NCI-H1417 treated with DMSO at 0.1 percent for 48 hours (cell line): ENCODE results near the gene FAAP20.

Source experiments
- DNase-seq: peaks from one replicate; lab custom pipeline; 2025; lab: John Stamatoyannopoulos, UW

The FAAP20 gene

DNA sequence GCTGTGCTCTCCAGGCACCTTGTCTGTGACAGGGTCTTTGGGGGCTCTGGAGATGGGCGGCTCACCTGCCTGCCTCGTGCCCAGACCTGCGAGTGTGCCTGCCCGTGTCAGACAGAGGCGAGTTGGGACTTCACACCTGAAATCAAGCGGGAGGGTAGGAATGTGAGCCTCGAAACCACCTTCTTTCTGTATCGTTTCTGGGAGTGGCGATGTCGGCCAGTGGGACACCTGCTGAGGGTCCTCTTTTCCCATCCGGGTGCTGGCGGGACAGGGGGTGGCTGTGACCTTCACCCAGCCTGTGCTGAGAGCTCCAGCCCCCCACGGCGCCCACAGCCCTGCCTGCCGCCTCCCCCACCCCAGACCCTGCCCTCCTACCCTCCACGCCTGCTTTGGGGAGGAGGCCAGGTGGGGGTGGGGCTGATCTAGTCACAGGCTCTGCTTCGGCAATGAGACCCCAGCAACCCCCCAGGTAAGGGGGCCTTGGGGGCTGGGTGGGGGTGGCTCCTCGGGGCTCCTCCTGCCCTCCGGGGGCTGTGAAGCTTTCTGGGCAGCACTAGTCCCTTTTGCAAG lies 15.6 kb upstream of the FAAP20 start:
- DNase-seq: no peak

- no peak for DNase-seq
Observed at GRCh38 chr1:2209400-2210083, 15.0 kb upstream of the FAAP20 start.

DNA sequence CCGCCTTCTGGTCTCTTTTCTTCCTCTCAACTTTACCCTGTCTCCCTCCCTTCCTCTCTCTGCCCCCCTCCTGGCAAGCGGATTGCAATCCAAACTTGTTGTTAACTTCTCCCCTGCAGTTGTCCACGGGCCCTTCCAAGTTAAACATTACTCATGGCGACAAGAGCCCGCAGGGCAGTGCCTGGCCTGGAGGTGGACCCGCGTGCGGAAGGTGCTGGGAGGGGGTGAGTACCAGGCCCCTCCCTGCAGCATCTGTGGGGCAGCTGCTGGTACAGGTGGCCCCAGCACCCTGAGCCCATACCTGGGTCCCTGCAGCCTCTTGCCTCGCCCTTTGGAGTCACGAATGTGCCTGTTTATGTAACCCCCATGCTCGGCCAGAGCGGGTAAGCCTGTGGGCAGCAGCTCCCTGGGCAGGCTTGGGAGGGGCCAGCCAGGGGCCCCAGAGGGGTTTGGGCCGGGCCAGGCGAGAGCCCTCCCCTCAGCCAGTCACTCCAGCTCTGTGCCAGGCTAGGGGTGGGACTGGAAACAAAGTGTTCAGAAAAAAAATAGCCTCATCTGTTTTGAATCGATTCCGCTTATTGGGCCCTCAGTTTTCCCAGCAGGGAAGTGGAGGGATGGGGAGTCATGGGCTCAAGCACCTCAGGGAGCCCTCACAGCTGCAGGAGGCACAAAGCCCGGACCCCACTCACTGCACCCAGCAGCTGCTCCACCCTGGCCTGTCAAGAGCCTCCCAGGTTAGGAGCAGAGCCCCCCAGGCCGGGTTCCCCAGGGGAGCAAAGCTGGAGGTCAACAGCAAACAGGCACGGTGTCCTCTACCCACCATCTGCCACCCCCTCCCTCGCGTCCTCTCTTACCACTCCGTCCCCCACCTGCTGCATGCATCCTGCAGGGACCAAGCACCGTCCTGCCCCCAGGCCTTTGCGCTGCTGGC lies 14.0 kb upstream of the FAAP20 start:
- no peak for DNase-seq

- DNase-seq: no peak
Observed at GRCh38 chr1:2206813-2207487, 12.4 kb upstream of the FAAP20 start.

DNA sequence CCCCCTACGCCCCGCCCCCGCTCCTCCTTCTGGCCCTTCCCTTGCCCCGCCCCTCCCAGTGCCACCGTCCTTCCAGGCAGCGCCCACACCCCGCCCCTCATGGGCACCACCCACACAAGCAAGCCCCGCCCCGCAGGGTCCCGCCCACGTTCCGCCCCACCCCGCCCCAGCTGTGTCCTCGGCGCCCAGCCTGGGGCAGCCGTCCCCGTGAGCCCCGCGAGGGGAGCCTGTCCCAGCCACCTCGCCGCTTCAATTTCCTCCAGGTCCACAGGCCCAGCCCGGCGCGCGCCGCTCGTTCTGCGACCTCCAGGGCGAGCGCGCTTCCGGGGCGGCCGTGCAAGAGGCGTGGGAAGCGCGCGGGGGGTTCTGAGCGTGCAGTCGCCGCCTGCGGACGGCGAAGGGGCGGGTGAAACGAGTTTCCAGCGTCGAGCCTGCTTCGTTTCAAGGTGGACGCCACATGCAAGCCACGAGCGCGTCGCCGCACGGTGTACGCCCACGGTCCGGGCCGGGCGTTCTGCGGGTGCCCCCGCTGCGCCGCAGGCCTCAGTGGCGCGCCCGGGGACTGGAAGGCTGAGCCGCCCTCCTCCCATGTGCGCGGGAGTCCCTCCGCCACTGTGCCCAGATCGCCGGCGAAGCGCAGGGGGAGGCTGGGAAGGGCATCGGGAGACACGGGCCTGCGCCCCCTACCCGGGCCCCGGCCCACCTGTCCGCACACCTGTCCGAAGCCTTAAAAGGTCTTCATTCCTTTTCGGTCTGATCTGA lies 10.8 kb upstream of the FAAP20 start:
- DNase-seq: peak; percentile 31

- DNase-seq: no peak
Observed at GRCh38 chr1:2204415-2205190, 10.0 kb upstream of the FAAP20 start.

DNA sequence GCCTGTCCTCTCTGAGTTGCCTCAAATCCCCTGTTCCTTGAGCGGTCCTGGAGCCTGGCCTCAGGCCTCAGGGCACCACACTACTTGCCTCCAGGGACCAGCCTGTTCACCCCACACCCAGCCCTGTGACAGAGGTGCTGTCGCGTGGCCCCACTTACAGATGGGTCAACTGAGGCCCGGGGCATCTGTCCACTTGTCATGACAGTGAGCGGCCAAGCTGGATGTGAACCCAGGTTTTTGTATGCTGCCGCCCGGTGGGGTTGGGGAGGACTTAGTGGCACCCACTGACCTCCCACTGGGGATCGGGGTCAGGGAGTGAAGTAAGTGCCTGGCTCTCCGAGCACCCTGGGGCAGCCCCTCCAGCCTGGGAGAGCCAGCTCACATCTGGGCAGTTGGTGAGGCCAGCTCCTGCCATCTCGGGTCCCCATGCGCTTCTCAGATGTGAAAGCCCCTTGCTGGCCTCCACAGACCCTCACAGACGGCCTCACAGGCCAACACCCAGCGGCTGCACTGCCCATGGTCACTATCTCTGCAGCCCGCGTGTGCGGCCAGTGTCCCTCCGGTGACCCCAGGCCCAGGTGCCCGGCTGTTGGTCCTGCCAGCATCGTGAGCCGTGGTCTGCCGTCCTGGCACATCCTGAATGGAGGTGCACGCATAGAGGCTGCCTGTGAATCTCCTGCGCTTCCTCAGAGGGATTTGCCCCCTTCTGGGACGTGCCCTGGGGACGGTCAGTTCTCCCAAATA lies 9.3 kb upstream of the FAAP20 start:
- DNase-seq: no peak

- DNase-seq: no peak
Observed at GRCh38 chr1:2202843-2203601, 8.4 kb upstream of the FAAP20 start.

- DNase-seq: no peak
Observed at GRCh38 chr1:2202008-2202575, 7.5 kb upstream of the FAAP20 start.

- DNase-seq: no peak
Observed at GRCh38 chr1:2201062-2201461, 6.5 kb upstream of the FAAP20 start.

DNA sequence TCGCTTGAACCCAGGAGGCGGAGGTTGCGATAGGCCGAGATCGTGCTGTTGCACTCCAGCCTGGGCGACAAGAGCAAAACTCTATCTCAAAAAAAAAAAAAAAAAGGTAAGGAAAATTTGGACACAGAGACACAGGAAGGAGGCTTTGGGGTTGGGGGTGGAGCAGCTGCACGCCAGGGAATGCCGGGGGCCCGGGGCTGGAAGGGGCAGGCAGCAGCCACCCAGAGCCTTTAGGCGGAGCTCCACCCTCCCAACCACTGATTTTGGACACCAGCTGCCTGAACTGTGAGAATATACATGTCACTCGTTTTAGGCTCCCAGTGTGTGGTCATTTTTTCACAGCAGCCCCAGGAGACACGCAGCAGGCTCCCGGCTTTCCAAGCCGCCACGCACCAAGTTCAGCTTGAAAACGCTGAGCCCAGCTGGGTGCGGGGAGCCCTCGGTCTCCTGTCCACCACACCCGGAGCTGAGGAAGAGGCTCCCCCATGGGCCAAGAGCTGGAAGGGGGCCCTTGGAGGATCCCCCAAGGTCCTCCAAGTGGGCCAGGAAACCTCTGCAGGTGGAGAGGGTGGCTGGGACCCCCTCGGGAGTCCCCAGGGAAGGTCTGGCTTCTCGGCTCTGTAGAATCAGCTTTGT lies 5.9 kb upstream of the FAAP20 start:
- DNase-seq: no peak

DNA sequence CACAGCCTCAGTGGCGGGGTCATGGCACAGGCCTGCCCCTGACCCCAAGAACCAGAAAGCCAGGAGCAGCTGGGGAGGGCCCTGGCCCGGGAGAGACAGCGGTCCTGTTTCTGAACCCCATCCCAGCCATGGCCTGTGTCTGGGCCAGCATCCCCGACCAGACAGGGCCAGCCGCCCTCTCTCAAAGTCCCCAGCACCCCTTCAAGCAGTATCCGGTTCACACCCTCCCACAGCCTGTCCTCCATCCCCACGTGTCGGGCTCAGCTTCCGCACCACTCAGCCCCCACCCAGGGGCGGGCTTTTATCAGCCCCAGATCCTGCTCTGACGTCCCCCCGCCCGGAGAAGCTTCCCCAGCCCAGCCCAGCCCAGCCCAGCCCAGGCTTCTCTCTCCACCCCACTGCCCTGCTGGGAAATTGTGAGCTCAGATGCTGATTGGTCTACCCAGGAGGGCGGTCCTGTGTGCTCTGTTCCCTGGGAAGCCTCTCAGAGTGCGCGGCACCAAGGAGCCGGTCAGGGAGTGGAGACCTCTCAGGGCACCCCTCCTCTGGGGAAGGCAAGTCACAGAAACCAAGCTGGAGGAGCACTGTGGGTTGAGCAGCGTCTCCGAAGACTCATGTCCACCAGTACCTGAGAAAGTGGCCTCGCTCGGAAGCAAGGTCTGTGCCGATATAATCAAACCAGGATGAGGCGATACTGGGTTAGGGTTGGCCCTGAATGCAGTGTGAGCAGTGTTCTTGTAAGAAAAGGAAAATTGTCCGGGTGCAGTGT lies 4.7 kb upstream of the FAAP20 start:
- DNase-seq: no peak

DNA sequence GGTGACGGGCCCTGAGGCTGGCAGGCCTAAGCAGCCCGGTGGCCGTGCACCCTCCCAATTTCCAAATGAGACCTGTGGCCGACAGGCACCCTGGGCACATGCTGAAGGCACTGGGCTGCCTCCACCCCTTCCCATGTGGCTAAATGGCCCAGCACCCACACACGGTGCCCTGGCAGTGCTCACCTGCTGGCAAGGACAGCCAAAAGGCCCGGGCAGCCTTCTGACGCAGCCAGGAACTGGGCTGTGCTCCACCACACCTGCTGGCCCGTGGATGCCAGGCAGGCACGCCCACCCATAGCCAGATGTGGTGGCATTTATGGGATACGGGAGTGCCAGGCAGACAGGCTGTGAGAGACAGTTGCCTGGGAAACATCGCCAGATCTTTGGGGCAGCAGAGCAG lies 4.0 kb upstream of the FAAP20 start:
- DNase-seq: no peak

DNA sequence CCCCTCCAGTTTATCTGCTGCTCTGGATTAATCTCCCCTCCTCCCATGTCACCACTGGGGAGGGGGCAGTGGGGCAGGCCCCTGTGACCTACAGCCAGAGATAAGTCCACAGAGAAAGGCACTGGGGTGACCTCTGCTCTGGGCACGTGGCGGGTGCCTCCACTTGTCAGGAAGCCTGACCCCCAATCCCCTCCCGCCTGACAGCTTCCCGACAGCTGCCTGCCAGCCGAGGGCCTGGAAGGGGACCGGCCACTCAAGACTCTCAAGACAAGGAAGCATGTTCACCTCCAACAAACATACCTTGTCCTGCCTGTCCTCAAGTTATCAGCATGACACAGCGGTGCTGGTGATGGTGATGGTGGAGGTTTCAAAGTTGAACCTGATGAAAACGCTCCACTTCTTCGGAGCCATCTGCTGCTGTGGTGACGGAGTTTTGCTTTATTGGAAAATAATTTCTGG lies 3.2 kb upstream of the FAAP20 start:
- no peak for DNase-seq

GRCh38 chr1:2196901-2197638 lies 2.5 kb upstream of the FAAP20 start:
- no peak for DNase-seq

- no peak for DNase-seq
Observed at GRCh38 chr1:2195785-2196184, 1.2 kb upstream of the FAAP20 start.
